GM21737 (cell line): ENCODE data around the gene FKBP5.
"Not testable (repeated sequence)": the region's sequence is repeated elsewhere in the genome, so short reads cannot be mapped to it uniquely, and the experiment has no call there.

Experiments
- ATAC-seq: cut with Tn5 transposase; IDR thresholded peaks from one replicate; pipeline ENCODE4 v1.9.1; 2021; ENCODE audit warnings: mild to moderate bottlenecking, moderate library complexity; ENCODE audit not compliant: unreplicated experiment

The FKBP5 gene

GRCh38 chr6:35622283-35622682 is 66.4 kb downstream of the FKBP5 start:
- ATAC-seq, result no peak

- no peak for ATAC-seq
These were observed 68.0 kb downstream of the FKBP5 start for GRCh38 chr6:35620706-35621105.

- no peak for ATAC-seq
These were observed 75.0 kb downstream of the FKBP5 start for GRCh38 chr6:35613762-35614161.

GRCh38 chr6:35611240-35611639 is 77.5 kb downstream of the FKBP5 start:
- ATAC-seq, result no peak

- no peak for ATAC-seq
These were observed 77.9 kb downstream of the FKBP5 start for GRCh38 chr6:35610830-35611229.

- ATAC-seq, result no peak
These were observed 79.1 kb downstream of the FKBP5 start for GRCh38 chr6:35609588-35609987.

GRCh38 chr6:35607517-35608233 is 81.0 kb downstream of the FKBP5 start:
- ATAC-seq, result no peak

- ATAC-seq, result no peak
These were observed 83.1 kb downstream of the FKBP5 start for GRCh38 chr6:35605600-35605999.

- ATAC-seq, result no peak
These were observed 85.2 kb downstream of the FKBP5 start for GRCh38 chr6:35603326-35604202.

GRCh38 chr6:35602133-35602946 is 86.4 kb downstream of the FKBP5 start:
- ATAC-seq, result no peak

- ATAC-seq, result no peak
These were observed 87.2 kb downstream of the FKBP5 start for GRCh38 chr6:35601331-35602132.

GRCh38 chr6:35600659-35601125 is 88.0 kb downstream of the FKBP5 start:
- ATAC-seq, result no peak

GRCh38 chr6:35599761-35600658 is 88.7 kb downstream of the FKBP5 start:
- no peak for ATAC-seq

GRCh38 chr6:35598621-35599020 is 90.1 kb downstream of the FKBP5 start:
- not testable (repeated sequence) for ATAC-seq

- ATAC-seq, result no peak
These were observed 92.0 kb downstream of the FKBP5 start for GRCh38 chr6:35596448-35597442.

GRCh38 chr6:35594503-35595186 is 94.1 kb downstream of the FKBP5 start:
- ATAC-seq, result no peak

GRCh38 chr6:35592178-35592577 is 96.5 kb downstream of the FKBP5 start:
- no peak for ATAC-seq
